ENCODE data around the gene PSMG1. TPM values are rescaled to one million over a fixed set of nuclear protein-coding genes. Genes with fewer than 3 reads are reported as not detected.

Gene PSMG1
- total RNA-seq, 6 experiments from 2014 or later, result 17.1 to 32.4 (median 26.0) TPM

- Histone ChIP-seq H3K36me3 (no peaks in the 10 kb centered on the region), H3K27ac (no peak overlapping the region), H3K9me3 (no peaks in the 10 kb centered on the region), H3K27me3 (no peaks in the 10 kb centered on the region), H3K4me1 (peaks cover 0 to 2% (median 0%) of the 10 kb centered on the region in 4 donors), H3K4me3 (no peak overlapping the region)
- ATAC-seq, result peak in 1 of 4 donors; percentile 23
- TF ChIP-seq CTCF (IDR thresholded peaks at IDR 0.05) (no peak), POLR2A (IDR thresholded peaks at IDR 0.05) (no peak)
- intact Hi-C loops (cut with DNase I), result loop anchor here in 1 of 2 donors (5.0 kb wide), 1 partner anchor 400 kb away; no protein-coding TSS in a partner anchor
- no peak for DNase-seq
- 34% methylated on average over 3 of the region's 3 CpGs for WGBS (ENCODE audit: insufficient coverage, low coverage, low lambda C conversion rate, missing lambda C conversion rate)
Measured at GRCh38 chr21:39132248-39132647, 51.0 kb downstream of the PSMG1 start.

- no peak for DNase-seq
- no peaks in the 10 kb centered on the region for H3K9me3 ChIP-seq
- no peak for ATAC-seq
- WGBS (ENCODE audit: insufficient coverage, low coverage, low lambda C conversion rate, missing lambda C conversion rate), result 64% methylated on average over 1 of the region's 1 CpG
- H3K27me3 ChIP-seq, result no peaks in the 10 kb centered on the region
- intact Hi-C loops (cut with DNase I), result loop anchor here in 1 of 2 donors (5.0 kb wide), 1 partner anchor 399 kb away; no protein-coding TSS in a partner anchor
- H3K4me3 ChIP-seq, result no peak overlapping the region
- TF ChIP-seq POLR2A (IDR thresholded peaks at IDR 0.05), result no peak
- no peak for TF ChIP-seq CTCF (IDR thresholded peaks at IDR 0.05)
- no peak overlapping the region for H3K27ac ChIP-seq
- no peaks in the 10 kb centered on the region for H3K4me1 ChIP-seq
- H3K36me3 ChIP-seq, result no peaks in the 10 kb centered on the region
Measured at GRCh38 chr21:39131791-39132190, 51.5 kb downstream of the PSMG1 start.

DNA sequence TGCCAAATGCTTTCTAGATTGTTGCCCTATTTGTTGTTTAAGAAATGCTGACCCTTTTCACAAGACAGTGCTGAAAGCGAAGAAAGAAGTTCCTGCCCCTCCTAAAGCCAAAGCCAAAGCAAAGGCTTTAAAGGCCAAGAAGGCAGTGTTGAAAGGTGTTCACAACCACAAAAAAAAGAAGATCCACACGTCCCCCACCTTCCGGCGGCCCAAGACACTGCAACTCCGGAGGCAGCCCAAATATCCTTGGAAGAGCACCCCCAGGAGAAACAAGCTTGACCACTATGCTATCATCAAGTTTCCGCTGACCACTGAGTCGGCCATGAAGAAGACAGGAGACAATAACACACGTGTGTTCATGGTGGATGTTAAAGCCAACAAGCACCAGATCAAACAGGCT is 55.7 kb downstream of the PSMG1 start:
- no peaks in the 10 kb centered on the region for H3K27me3 ChIP-seq
- no peaks in the 10 kb centered on the region for H3K4me1 ChIP-seq
- no peak overlapping the region for H3K27ac ChIP-seq
- no peak for TF ChIP-seq POLR2A (IDR thresholded peaks at IDR 0.05)
- TF ChIP-seq CTCF (IDR thresholded peaks at IDR 0.05), result no peak
- no peaks in the 10 kb centered on the region for H3K36me3 ChIP-seq
- intact Hi-C loops (cut with DNase I), result no loop called here
- no peaks in the 10 kb centered on the region for H3K9me3 ChIP-seq
- WGBS (ENCODE audit: insufficient coverage, low coverage, low lambda C conversion rate, missing lambda C conversion rate), result 42% methylated on average over 8 of the region's 8 CpGs
- ATAC-seq (no peak), DNase-seq (no peak)
- no peak overlapping the region for H3K4me3 ChIP-seq

DNA sequence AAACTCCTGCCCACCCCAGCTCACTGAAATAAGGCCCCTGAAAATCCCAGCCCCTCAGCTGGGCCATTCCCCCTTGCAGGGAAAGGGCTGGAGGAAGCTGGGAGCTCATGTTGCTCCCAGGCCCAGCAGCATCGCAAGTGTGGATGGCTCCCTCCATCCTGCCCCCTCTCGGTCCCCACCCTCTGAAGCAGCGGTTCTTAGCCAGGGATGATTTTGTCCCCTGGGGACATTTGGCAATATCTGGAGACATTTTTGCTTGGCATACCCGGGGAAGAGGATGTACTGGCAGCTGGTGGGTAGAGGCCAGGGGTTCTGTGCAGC is 56.8 kb downstream of the PSMG1 start:
- Histone ChIP-seq H3K36me3 (no peaks in the 10 kb centered on the region), H3K9me3 (no peaks in the 10 kb centered on the region), H3K27me3 (no peaks in the 10 kb centered on the region), H3K27ac (no peak overlapping the region), H3K4me1 (no peaks in the 10 kb centered on the region), H3K4me3 (no peak overlapping the region)
- WGBS (ENCODE audit: insufficient coverage, low coverage, low lambda C conversion rate, missing lambda C conversion rate), result 96% methylated on average over 4 of the region's 4 CpGs
- DNase-seq (no peak), ATAC-seq (no peak)
- intact Hi-C loops (cut with DNase I), result no loop called here
- TF ChIP-seq CTCF (IDR thresholded peaks at IDR 0.05) (no peak), POLR2A (IDR thresholded peaks at IDR 0.05) (no peak)
